Smooth muscle cell (in vitro differentiated cells): Measurements from ENCODE around the gene ZNF138. TPM values are rescaled to one million over a fixed set of nuclear protein-coding genes. Genes with fewer than 3 reads are reported as not detected.

Experiments
- DNase-seq: peaks from one replicate; lab custom pipeline; 2025; ENCODE audit not compliant: unreplicated experiment; lab: John Stamatoyannopoulos, UW
- H2AFZ ChIP-seq: fragments of 200-600 bp; sonication (generic); 2 replicates; pipeline ENCODE4 v1.6.0; 2016; ENCODE audit warnings: antibody characterized with exemption, low read depth, mild to moderate bottlenecking
- H3F3A ChIP-seq: fragments of 200-600 bp; sonication (generic); 2 replicates; pipeline ENCODE4 v1.6.0; 2017; ENCODE audit warnings: antibody characterized with exemption, low read depth
- H3K27ac ChIP-seq: fragments of 200-600 bp; sonication (generic); 2 replicates; pipeline ENCODE4 v1.5.1; 2016; ENCODE audit warnings: low read depth, mild to moderate bottlenecking
- H3K27me3 ChIP-seq: fragments of 200-600 bp; sonication (generic); 2 replicates; pipeline ENCODE4 v1.6.1; 2016; ENCODE audit warnings: low read depth, mild to moderate bottlenecking
- H3K36me3 ChIP-seq: fragments of 200-600 bp; sonication (generic); 2 replicates; pipeline ENCODE4 v1.5.1; 2016; ENCODE audit warnings: low read depth
- H3K4me1 ChIP-seq: fragments of 200-600 bp; sonication (generic); 2 replicates; pipeline ENCODE4 v1.5.1; 2016; ENCODE audit warnings: low read depth
- H3K4me2 ChIP-seq: fragments of 200-600 bp; sonication (generic); 2 replicates; pipeline ENCODE4 v1.6.0; 2016; ENCODE audit warnings: mild to moderate bottlenecking
- H3K4me3 ChIP-seq: fragments of 200-600 bp; sonication (generic); 2 replicates; pipeline ENCODE4 v1.5.1; 2016; ENCODE audit warnings: mild to moderate bottlenecking
- H3K79me2 ChIP-seq: fragments of 200-600 bp; sonication (generic); 2 replicates; pipeline ENCODE4 v1.6.0; 2016; ENCODE audit warnings: low read depth, mild to moderate bottlenecking
- H3K9ac ChIP-seq: fragments of 200-600 bp; sonication (generic); 2 replicates; pipeline ENCODE4 v1.6.0; 2016; ENCODE audit warnings: low read depth
- H3K9me3 ChIP-seq: fragments of 200-600 bp; sonication (generic); replicated peaks from 2 replicates; pipeline ENCODE4 v1.5.1; 2016; ENCODE audit warnings: low read depth
- H4K20me1 ChIP-seq: fragments of 200-600 bp; sonication (generic); 2 replicates; pipeline ENCODE4 v1.6.0; 2016; ENCODE audit warnings: low read depth
- WGBS: methylation state at CpG from one replicate; pipeline ENCODE4 v1.1.7; 2016; ENCODE audit warnings: low lambda C conversion rate; 5-methylcytosine and 5-hydroxymethylcytosine counted together
- polyA plus RNA-seq: library from polyadenylated mRNA; unstranded; fragments of >200 nt; fragmentation: Nextera tagmentation; extraction: Ambion mirVana; gene quantifications from 2 replicates; pipeline ENCODE4 v1.2.1, GENCODE V29; 2016
- total RNA-seq: library from RNA; depleted of rRNA; stranded (reverse); fragments of >200 nt; gene quantifications from 2 replicates; pipeline ENCODE4 v1.2.3, GENCODE V29; 2014
- TF ChIP-seq, protein P1 (sequence below): fragments of 200-600 bp; sonication (generic); IDR thresholded peaks from 2 replicates; pipeline ENCODE4 v1.5.1; 2017; ENCODE audit warnings: borderline replicate concordance, mild to moderate bottlenecking, antibody characterized with exemption; ENCODE audit not compliant: insufficient read depth, poor library complexity, severe bottlenecking

ZNF138 gene
- total and polyA plus RNA-seq, 2 experiments from 2014 or later: 3.2 to 14.8 TPM

DNA sequence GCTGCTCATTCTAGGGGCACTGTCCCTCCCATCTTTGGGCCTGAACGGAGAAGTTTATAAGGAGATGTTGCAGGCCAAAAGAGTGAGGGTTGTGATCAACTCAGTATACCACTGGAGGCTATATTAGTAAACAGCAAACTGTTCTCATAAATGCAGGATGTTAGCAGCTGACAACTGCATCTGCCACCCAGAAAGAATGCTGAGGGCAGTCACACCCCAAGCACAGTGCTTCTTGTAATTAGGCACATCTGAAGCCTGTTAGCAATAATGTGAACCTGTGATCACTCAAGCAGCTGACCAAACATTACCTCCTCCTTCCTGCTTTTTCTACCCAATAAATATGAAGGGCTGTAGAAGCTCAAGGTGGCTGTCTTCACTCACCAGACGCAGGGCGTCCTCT, 38.4 kb upstream of the ZNF138 start:
- Histone ChIP-seq H3K9ac (no peak overlapping the region), H2AFZ (no peak overlapping the region), H3K9me3 (peaks cover 3% of the 10 kb centered on the region), H3K27ac (no peak overlapping the region), H3K36me3 (no peaks in the 10 kb centered on the region), H3F3A (no peaks in the 10 kb centered on the region), H4K20me1 (no peaks in the 10 kb centered on the region), H3K27me3 (no peaks in the 10 kb centered on the region), H3K4me2 (no peak overlapping the region), H3K79me2 (no peaks in the 10 kb centered on the region), H3K4me1 (no peaks in the 10 kb centered on the region), H3K4me3 (no peak overlapping the region)
- TF ChIP-seq, protein P1, sequence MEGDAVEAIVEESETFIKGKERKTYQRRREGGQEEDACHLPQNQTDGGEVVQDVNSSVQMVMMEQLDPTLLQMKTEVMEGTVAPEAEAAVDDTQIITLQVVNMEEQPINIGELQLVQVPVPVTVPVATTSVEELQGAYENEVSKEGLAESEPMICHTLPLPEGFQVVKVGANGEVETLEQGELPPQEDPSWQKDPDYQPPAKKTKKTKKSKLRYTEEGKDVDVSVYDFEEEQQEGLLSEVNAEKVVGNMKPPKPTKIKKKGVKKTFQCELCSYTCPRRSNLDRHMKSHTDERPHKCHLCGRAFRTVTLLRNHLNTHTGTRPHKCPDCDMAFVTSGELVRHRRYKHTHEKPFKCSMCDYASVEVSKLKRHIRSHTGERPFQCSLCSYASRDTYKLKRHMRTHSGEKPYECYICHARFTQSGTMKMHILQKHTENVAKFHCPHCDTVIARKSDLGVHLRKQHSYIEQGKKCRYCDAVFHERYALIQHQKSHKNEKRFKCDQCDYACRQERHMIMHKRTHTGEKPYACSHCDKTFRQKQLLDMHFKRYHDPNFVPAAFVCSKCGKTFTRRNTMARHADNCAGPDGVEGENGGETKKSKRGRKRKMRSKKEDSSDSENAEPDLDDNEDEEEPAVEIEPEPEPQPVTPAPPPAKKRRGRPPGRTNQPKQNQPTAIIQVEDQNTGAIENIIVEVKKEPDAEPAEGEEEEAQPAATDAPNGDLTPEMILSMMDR: no peak
- 86% methylated on average over 3 of the region's 3 CpGs for WGBS
- DNase-seq: no peak

DNA sequence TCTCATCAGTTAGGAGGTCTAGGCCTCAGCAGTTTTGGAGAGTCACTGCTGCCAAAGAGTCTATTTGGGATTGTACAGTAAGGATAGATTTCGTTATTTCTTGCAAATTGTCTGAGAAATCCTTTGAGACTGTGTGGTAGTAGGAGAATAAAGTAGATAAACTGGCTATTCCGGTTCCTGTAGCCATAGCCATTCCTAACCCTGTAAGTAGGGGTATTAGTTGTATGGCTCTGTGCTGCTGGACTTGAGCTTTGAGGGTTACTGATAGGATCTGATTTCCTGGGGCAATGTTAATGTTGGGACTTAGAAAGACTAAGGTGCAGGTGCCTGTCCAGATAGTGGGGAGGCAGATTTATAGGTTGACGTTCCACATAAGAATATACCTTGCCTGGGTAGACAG, 36.1 kb upstream of the ZNF138 start:
- 53% methylated on average over 3 of the region's 3 CpGs for WGBS
- Histone ChIP-seq H2AFZ (no peak overlapping the region), H3K27ac (no peak overlapping the region), H3K27me3 (no peaks in the 10 kb centered on the region), H3K9me3 (peaks cover 3% of the 10 kb centered on the region), H3K4me1 (no peaks in the 10 kb centered on the region), H4K20me1 (no peaks in the 10 kb centered on the region), H3K79me2 (no peaks in the 10 kb centered on the region), H3K36me3 (no peaks in the 10 kb centered on the region), H3K4me2 (no peak overlapping the region), H3F3A (no peaks in the 10 kb centered on the region), H3K9ac (no peak overlapping the region), H3K4me3 (no peak overlapping the region)
- DNase-seq: no peak
- TF ChIP-seq, protein P1: no peak

DNA sequence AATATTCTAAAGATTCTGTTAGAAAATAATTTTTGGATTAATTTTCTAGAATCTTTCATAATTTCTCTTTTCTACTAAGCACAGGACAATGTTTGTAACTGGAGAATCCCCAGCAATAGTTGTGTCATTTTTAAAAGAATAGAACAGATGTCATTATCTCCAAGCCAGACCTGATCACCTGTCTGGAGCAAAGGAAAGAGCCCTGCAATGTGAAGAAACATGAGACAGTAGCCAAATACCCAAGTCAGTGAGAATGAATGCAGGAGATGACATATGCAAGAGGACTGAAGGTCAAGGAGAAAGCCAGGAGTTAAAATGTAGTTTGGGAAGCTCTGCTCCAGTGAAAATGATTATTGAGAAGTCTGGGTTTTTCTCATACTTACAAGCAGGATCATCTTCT, 25.4 kb upstream of the ZNF138 start:
- H3K27me3 ChIP-seq: no peaks in the 10 kb centered on the region
- H3K4me2 ChIP-seq: no peak overlapping the region
- no peak for DNase-seq
- H3F3A ChIP-seq: no peaks in the 10 kb centered on the region
- no peak overlapping the region for H3K9ac ChIP-seq
- H2AFZ ChIP-seq: no peak overlapping the region
- TF ChIP-seq, protein P1: no peak
- no peaks in the 10 kb centered on the region for H4K20me1 ChIP-seq
- H3K27ac ChIP-seq: no peak overlapping the region
- no peaks in the 10 kb centered on the region for H3K36me3 ChIP-seq
- H3K9me3 ChIP-seq: no peaks in the 10 kb centered on the region
- H3K79me2 ChIP-seq: no peaks in the 10 kb centered on the region
- H3K4me1 ChIP-seq: no peaks in the 10 kb centered on the region
- H3K4me3 ChIP-seq: no peak overlapping the region

DNA sequence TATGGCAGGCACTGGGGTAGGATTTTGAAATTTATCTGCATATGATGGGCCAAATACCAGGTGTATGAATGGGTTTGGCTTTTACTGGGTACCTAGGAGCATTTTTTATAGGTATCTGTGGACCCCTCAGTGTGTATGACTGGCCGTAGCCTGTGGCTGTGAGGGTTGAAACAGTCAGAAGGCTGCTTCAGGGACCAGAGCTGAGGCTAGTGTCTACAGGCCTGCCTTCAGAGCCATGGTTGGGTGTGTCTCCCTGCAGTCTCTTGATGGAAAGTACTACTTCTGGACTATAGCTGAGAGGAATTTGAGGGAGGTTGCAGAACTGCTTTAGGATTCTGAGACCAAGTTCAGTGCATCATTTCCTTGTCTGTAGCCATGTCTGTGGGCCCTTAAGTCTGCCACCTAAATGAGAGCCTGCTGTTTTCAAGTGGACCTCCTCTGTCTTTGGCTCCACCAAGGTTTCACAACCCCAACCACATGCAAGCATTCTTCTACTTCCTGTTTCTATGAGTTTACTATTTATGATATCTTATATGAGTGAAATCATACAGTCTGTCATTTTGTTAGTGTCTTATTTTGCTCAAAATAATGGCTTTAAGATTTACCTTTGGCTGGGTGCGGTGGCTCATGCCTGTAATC, 19.9 kb upstream of the ZNF138 start:
- 79% methylated on average over 2 of the region's 2 CpGs for WGBS
- DNase-seq: no peak
- H3K79me2 ChIP-seq: no peaks in the 10 kb centered on the region
- H3K36me3 ChIP-seq: no peaks in the 10 kb centered on the region
- H3K4me2 ChIP-seq: no peak overlapping the region
- no peaks in the 10 kb centered on the region for H3K27me3 ChIP-seq
- no peaks in the 10 kb centered on the region for H4K20me1 ChIP-seq
- H3K27ac ChIP-seq: no peak overlapping the region
- peaks cover 3% of the 10 kb centered on the region for H3K9me3 ChIP-seq
- no peak overlapping the region for H2AFZ ChIP-seq
- no peak overlapping the region for H3K9ac ChIP-seq
- H3K4me1 ChIP-seq: no peaks in the 10 kb centered on the region
- no peak overlapping the region for H3K4me3 ChIP-seq
- no peaks in the 10 kb centered on the region for H3F3A ChIP-seq
- TF ChIP-seq, protein P1: no peak
